ENCODE results near the gene PHETA1.

PHETA1 gene, protein sequence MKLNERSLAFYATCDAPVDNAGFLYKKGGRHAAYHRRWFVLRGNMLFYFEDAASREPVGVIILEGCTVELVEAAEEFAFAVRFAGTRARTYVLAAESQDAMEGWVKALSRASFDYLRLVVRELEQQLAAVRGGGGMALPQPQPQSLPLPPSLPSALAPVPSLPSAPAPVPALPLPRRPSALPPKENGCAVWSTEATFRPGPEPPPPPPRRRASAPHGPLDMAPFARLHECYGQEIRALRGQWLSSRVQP

GRCh38 chr12:111368788-111369495, at the start of gene PHETA1:
Gene PHETA1 (minus strand): TSS chr12:111369095. CDS start chr12:111363427, 5,668 bp downstream.
- peak; percentile 7 for DNase-seq

DNA sequence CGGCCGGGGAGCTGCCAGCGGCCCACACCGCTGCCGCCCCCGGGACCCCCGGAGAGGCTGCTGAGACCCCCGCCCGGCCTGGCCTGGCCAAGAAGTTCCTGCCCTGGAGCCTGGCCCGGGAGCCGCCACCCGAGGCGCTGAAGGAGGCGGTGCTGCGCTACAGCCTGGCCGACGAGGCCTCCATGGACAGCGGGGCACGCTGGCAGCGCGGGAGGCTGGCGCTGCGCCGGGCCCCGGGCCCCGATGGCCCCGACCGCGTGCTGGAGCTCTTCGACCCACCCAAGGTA, 49.6 kb upstream of the PHETA1 start:
- DNase-seq = no peak

DNA sequence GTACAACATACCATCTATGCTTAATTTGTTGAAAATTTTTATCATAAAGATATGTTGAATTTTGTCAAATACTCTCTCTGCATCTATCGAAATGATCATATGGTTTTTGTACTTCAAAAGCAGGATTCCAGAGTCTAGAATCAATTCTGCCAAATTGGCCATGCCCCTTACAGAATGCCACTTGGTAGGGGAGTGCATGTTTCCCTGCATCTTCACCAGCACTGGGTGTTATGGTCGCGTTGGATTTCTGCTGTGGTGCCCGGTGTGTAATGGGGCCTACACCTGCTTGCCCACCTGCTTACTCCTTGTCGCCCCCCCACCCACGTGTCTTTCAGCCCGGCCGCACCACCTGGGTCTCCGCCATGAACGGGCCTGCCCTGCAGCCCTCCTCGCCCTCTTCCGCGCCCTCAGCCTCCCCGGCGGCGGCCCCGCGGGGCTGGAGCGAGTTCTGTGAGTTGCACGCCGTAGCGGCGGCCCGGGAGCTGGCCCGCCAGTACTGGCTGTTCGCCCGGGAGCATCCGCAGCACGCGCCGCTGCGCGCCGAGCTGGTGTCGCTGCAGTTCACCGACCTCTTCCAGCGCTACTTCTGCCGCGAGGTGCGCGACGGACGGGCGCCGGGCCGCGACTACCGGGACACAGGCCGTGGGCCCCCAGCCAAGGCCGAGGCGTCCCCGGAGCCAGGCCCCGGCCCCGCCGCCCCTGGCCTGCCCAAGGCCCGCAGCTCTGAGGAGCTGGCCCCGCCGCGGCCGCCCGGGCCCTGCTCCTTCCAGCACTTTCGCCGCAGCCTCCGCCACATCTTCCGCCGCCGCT, 49.1 kb upstream of the PHETA1 start:
- DNase-seq = no peak

DNA sequence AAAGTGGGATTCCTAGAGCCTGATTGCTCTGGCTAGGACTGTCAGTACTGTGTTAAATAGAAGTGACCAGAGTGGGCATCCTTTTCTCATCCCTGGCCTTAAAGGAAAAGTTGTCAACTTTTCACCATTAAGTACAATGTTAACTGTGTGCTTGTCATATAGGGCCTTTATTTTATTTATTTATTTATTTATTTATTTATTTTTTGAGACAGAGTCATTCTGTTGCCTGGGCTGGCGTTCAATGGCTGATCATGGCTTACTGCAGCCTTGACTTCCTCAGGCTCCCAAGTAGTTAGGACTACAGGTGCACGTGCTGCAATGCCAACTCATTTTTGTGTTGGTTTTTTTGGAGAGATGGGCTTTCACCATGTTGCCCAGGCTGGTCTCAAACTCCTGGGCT, 48.4 kb upstream of the PHETA1 start:
- DNase-seq = no peak

- DNase-seq = no peak
Measured at GRCh38 chr12:111414711-111415252, 45.9 kb upstream of the PHETA1 start.

DNA sequence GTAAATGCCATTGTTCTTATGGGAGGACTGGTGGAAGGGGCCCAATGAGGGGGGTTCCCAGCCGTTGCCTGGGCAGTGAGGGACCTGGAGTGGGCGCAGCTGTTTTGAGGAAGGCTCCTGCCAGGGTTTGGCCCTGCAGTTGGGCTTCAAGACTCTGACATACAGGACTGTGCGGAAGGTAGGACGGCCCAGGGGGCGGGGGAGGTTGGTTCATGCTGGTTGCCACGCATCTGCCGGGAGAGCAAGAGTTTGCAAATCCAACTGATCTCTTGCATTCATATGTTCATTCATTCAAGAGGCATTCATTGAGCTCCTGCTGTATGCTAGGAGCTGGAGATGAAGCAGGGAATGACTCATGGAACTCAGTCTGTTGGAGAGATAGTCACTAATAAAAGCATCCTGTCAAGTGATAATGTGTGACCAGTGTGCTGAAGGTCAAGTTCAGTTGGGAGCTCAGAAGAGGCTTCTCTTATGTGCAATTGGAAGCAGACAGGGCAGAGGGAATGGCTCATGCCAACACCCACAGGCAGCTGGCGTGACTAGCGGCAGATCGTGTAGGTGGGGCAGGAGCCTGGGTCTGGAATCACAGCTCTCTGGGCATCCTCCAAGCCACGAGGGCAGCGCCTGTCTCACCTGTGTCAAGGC, 44.7 kb upstream of the PHETA1 start:
- no peak for DNase-seq

GRCh38 chr12:111412830-111413441, 44.0 kb upstream of the PHETA1 start:
- DNase-seq = no peak

DNA sequence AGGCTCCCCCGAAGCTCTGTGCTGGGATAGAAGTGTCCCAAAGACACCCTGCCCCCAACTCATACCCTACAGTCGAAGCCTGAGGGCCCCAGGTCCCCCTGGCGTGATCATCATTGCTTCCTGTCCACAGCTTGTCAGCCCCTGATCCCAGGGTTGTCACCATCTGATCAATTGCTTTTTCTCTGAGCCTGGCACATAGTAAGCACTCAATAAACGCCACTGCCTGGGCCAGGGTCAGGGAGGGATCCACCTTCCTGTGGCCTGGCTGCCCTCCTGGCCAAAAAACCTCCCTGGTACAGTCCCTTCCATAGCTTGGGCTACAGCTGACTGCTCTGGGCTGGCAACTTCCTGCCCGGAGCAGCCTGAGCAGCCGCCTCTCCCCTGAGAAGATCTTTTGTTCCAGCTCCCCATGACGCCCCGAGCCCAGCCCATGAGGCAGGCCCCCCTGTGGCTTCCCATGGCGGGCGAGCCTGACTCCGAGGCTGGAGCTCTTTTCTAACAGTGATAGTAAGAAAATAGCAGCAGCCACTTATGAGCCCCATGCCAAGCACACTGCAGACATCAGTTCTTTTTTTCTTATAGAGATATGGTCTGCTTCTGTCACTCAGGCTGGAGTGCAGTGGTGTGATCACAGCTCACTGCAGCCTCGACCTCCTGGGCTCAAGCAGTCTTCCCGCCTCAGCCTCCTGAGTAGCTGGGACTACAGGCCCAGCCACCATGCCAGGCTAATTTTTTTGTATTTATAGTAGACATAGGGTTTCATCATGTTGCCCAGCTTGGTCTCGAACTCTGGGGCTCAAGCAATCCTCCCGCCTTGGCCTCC, 43.3 kb upstream of the PHETA1 start:
- no peak for DNase-seq

GRCh38 chr12:111411185-111411764, 42.4 kb upstream of the PHETA1 start:
- no peak for DNase-seq

GRCh38 chr12:111410431-111411184, 41.7 kb upstream of the PHETA1 start:
- no peak for DNase-seq

DNA sequence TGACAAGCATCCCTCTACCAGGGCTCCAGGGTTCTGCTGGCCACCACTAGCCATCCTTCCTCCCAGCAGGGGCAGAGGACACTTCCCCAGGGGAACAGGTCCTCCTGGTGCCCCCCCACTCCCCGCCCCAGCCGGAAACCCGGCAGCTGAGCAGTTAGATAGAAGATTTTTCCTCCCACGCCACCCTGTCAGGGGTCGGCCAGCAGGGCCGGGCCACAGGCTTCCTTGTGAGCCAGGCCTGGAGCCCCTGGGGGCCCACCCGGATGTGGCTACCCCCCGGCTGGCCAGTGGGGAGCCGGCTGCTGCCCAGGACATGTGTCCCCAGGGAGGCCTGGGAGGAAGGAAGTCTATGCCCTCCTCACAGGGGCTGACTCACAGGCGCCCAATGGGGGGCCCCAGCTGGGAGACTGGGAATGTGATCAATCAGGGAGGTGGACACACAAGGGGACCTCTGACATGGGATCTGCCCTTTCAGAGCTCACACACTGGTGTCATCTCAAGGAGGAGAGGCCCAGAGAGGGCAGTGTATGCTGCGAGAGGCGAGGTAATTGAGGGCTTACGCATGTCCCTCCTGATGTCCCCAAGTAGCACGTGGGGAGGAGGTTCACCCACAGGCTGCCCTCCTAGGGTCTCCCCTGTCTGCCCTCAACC, 41.0 kb upstream of the PHETA1 start:
- DNase-seq = no peak

GRCh38 chr12:111409403-111409779, 40.5 kb upstream of the PHETA1 start:
- DNase-seq = no peak

GRCh38 chr12:111408686-111409402, 39.9 kb upstream of the PHETA1 start:
- DNase-seq = no peak

DNA sequence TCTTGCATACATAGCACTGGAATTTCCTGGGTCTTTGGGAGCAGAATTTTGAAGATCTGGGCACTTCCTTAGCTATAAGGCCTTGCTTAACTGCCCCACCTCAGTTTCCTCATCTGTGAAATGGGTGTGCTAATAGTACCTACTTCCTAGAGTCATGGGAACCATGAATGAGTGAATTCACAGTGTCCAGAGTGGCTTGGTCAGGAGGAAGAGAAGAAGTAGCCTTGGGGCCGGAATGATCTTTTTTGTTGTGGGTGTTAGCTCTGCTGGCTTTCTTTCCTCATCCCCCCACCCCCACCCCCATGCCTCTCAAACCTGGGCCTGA, 39.2 kb upstream of the PHETA1 start:
- DNase-seq = no peak

DNA sequence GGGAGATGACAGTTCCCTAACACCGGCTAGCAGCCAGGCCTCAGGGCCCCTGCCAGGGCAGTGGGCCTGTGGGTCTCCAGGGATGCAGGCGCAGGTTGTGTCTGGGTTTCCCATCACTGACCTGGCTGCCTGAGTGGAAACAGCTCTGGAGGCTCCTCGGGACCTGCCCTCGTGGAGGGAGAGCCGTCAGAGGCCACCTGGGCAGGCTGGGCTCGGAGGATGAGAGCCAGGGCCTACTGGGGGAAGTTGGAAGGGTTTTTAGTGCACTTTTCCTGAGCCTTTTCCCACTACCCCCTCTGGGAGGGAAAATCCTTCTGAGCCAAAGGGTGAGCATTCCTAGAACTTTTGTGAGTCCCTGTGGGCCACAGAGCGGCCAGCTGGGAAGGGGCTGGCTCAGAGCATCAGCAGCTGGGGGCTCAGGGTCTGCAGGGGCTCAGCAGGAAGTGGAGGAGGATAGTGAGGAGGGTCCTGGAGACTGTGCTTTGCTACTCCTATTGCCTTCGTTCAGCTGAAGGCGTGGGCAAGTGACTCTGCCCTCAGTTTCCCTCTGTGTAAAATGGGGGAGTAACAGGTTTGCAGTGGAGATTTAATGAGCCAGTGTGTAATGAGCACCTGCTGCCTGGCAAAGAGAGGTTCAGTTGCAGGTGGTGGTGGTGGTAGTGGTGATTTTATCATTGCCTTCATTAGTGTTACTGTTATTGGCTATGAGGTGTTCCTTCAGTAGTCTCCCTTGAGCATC, 38.7 kb upstream of the PHETA1 start:
- DNase-seq = no peak

DNA sequence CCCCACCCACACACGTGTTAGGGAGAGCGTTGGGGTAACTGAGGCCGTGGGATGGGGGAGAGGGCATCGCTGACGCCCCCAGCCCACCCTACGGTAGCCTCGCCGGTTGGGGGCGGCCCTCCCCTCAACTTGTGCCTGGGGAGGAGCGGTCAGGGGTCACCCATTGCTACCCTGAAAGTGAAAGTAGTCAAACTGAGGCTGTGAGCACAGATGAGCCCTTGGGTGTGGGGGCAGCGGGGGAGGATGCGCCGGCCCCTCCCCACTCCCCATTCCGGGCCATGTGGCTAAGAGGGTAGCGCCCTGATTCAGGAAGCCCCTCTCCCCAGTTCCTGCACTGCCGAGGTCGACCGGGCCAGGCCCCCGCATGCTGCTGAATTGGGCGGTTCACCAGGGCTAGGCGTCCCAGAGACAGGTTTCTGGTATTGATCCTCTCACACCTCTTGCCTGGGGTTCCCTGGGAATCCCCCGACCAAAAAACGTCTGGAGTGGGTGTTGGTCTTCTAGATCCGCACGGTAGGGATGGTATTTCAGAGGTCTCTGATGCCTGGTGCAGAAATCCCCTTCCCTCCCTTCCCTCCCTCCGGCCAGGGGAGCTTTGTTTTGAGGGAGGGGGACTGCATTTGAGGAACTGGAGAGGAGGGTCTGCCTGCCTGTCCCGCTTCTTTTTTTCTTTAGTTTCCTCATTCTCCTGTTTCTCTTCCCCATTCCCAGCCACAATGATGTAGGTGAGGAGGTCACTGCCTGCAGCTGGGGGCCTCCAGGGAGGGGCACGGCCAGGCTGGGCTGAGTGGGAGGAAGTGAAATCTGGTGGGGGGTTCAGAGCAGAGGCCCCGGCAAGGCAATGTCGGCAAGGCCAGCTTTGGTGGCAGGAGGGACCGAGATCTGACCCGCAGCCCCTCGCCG, 37.8 kb upstream of the PHETA1 start:
- DNase-seq = no peak

DNA sequence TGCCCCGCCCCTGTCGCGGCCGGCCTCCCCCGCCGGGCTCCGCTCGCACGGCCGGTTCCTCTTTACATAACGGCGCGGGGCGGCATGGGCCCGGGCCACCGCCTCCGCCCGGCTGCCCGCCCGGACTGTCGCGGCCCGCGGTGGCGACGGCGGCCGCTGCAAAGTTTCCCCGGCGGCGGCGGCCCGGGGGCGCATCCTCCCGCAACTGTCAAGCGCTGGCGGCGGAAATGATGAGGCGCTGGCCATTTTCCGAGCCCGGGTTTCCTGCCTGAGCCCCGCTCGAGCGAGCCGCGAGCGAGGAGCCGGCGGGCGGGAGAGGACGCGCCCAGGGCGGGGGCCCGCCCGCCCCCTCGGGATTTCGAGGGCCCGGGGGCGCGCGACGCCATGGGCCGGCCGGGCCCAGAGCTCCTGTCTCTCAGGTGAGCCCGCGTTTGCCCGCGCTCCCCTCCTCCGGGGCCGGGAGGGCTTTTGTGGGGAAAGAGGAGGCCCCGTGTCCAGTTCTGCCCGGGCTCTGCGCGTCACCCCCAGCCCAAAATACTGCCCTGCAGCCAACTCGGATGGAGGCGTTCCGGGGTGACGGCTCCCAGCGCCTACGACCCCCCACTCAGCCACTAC, 37.1 kb upstream of the PHETA1 start, which contains the start of gene SH2B3:
Gene SH2B3, plus strand, starts transcription at position 65 of the 615 bp plus-strand sequence. CDS start 12,223 bp downstream, outside the sequence.
- no peak for DNase-seq
